GM10266 (cell line): ENCODE measurements around the gene DCTPP1.
"Not testable (repeated sequence)": the region's sequence is repeated elsewhere in the genome, so short reads cannot be mapped to it uniquely, and the experiment has no call there.

Experiments used
- DNase-seq: peaks from one replicate; pipeline ENCODE4 v3.0.0; 2012; ENCODE audit errors: extremely low spot score
- CTCF ChIP-seq: IDR thresholded peaks from 2 replicates; pipeline ENCODE4 v1.5.1; 2012; ENCODE audit warnings: mild to moderate bottlenecking, low read depth; ENCODE audit not compliant: control insufficient read depth, insufficient read depth; ENCODE audit errors: missing control alignments

DCTPP1 gene

GRCh38 chr16:30429678-30430427 lies at the start of gene DCTPP1:
TSS of gene DCTPP1 (minus strand) at chr16:30430030. CDS start at chr16:30429980, 50 bp downstream.
- peak; percentile 82 for TF ChIP-seq CTCF
- peak; percentile 91 for DNase-seq

GRCh38 chr16:30478766-30479478 lies 49.1 kb upstream of the DCTPP1 start:
- no peak for DNase-seq

GRCh38 chr16:30477773-30478172 lies 47.9 kb upstream of the DCTPP1 start:
- DNase-seq = not testable (repeated sequence)

More at GRCh38 chr16:30478766-30479478, 49.1 kb upstream of the DCTPP1 start:
- TF ChIP-seq CTCF = no peak

- TF ChIP-seq CTCF = no peak
- no peak for DNase-seq
Measured at GRCh38 chr16:30476991-30477390, 47.2 kb upstream of the DCTPP1 start.

GRCh38 chr16:30474684-30475083 lies 44.9 kb upstream of the DCTPP1 start:
- TF ChIP-seq CTCF = no peak
- DNase-seq = no peak

GRCh38 chr16:30474074-30474452 lies 44.2 kb upstream of the DCTPP1 start:
- DNase-seq = no peak
- TF ChIP-seq CTCF = no peak

GRCh38 chr16:30473231-30474073 lies 43.6 kb upstream of the DCTPP1 start:
- DNase-seq = peak; percentile 77
- no peak for TF ChIP-seq CTCF
